DND-41 (cell line): ENCODE measurements around the gene ARHGAP32.

Experiments
- CTCF ChIP-seq: IDR thresholded peaks from 2 replicates; pipeline ENCODE4 v1.5.1; 2012; ENCODE audit warnings: borderline replicate concordance, low read length, moderate library complexity, mild to moderate bottlenecking; ENCODE audit not compliant: poor library complexity, severe bottlenecking; ENCODE audit errors: extremely low read depth
- EZH2 ChIP-seq: IDR thresholded peaks from 3 replicates; pipeline ENCODE4 v1.6.1; 2012; ENCODE audit warnings: borderline replicate concordance, low read depth, mild to moderate bottlenecking, moderate library complexity, low read length, inconsistent platforms; ENCODE audit not compliant: severe bottlenecking

GRCh38 chr11:128929468-128929867, 262.7 kb downstream of the ARHGAP32 start:
- no peak for TF ChIP-seq CTCF
- no peak for TF ChIP-seq EZH2
